Measurements from ENCODE around the gene HEATR5B. TPM values are rescaled to one million over a fixed set of nuclear protein-coding genes. Genes with fewer than 3 reads are reported as not detected.

HEATR5B gene
- total and polyA plus RNA-seq, 2 donors from 2014 or later, result 4.4 to 20.5 TPM

DNA sequence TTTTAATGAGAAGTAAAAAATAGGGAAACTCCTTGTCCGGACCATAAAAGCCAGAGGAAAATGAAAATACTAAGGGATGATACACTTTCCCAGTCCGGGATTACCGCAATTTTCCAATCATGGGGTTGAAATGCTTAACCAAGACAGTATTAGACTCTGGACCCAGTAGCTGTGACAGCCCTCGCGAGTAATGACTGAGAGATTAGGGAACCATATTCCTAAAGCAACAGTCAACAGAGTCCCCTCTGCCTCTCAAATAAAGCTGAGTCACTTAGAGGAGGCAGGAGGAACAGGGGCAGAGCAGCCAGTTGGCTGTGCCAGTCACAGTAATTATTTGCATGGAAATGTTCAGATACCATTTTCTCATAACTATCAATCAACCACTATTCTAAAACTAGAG, 35.0 kb upstream of the HEATR5B start:
- Histone ChIP-seq H3K27ac (ENCODE audit: low read depth in 2 of 2, low read length in 2 of 2) (no peak overlapping the region), H3K4me1 (ENCODE audit: control insufficient read depth in 2 of 3, insufficient read depth in 2 of 3, low read depth in 1 of 3, low read length in 3 of 3) (no peaks in the 10 kb centered on the region), H3K4me3 (ENCODE audit: low read length in 3 of 3) (no peak overlapping the region), H3K9ac (ENCODE audit: low read length in 3 of 3) (no peak overlapping the region), H3K9me3 (ENCODE audit: control insufficient read depth in 2 of 3, insufficient read depth in 1 of 3, low read length in 3 of 3) (no peaks in the 10 kb centered on the region), H3K36me3 (ENCODE audit: control insufficient read depth in 2 of 3, insufficient read depth in 3 of 3, low read length in 3 of 3) (peaks cover 7 to 17% (median 12%) of the 10 kb centered on the region in 3 donors), H3K27me3 (ENCODE audit: control insufficient read depth, insufficient read depth, low read length) (no peaks in the 10 kb centered on the region)
- DNase-seq, result no peak
- TF ChIP-seq, protein P1, sequence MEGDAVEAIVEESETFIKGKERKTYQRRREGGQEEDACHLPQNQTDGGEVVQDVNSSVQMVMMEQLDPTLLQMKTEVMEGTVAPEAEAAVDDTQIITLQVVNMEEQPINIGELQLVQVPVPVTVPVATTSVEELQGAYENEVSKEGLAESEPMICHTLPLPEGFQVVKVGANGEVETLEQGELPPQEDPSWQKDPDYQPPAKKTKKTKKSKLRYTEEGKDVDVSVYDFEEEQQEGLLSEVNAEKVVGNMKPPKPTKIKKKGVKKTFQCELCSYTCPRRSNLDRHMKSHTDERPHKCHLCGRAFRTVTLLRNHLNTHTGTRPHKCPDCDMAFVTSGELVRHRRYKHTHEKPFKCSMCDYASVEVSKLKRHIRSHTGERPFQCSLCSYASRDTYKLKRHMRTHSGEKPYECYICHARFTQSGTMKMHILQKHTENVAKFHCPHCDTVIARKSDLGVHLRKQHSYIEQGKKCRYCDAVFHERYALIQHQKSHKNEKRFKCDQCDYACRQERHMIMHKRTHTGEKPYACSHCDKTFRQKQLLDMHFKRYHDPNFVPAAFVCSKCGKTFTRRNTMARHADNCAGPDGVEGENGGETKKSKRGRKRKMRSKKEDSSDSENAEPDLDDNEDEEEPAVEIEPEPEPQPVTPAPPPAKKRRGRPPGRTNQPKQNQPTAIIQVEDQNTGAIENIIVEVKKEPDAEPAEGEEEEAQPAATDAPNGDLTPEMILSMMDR (IDR thresholded peaks at IDR 0.05; ENCODE audit: borderline replicate concordance, extremely low read depth, insufficient read depth), result no peak
- intact Hi-C loops (cut with DNase I), result no loop called here
- FAIRE-seq, result no peak

DNA sequence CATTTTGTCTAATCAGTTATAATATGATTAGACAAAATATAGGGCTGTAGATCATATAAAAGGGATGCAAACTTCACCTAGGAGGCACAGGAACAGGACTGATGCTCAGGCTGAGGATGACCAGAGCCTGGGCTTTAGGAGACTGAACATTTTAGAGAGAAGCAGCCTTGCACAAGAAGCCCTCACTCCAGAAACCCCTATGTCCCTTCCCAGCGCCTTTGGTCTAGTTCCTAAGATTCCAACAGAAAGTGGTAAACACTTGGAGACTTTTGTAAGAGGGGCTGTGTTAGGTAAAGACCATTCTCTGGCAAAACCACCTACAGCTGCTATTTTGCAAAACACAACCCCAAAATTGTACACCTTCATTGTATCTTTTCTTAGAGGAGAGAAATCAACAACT, 33.4 kb upstream of the HEATR5B start:
- no peak overlapping the region for H3K9ac ChIP-seq (ENCODE audit: low read length in 3 of 3)
- no peak overlapping the region for H3K27ac ChIP-seq (ENCODE audit: low read depth in 2 of 2, low read length in 2 of 2)
- peaks cover 7 to 14% (median 12%) of the 10 kb centered on the region in 3 donors for H3K36me3 ChIP-seq (ENCODE audit: control insufficient read depth in 2 of 3, insufficient read depth in 3 of 3, low read length in 3 of 3)
- H3K9me3 ChIP-seq (ENCODE audit: control insufficient read depth in 2 of 3, insufficient read depth in 1 of 3, low read length in 3 of 3), result no peaks in the 10 kb centered on the region
- no peak for DNase-seq
- no peaks in the 10 kb centered on the region for H3K4me1 ChIP-seq (ENCODE audit: control insufficient read depth in 2 of 3, insufficient read depth in 2 of 3, low read depth in 1 of 3, low read length in 3 of 3)
- intact Hi-C loops (cut with DNase I), result no loop called here
- TF ChIP-seq, protein P1 (IDR thresholded peaks at IDR 0.05; ENCODE audit: borderline replicate concordance, extremely low read depth, insufficient read depth), result no peak
- no peak for FAIRE-seq
- H3K27me3 ChIP-seq (ENCODE audit: control insufficient read depth, insufficient read depth, low read length), result no peaks in the 10 kb centered on the region
- H3K4me3 ChIP-seq (ENCODE audit: low read length in 3 of 3), result no peak overlapping the region

DNA sequence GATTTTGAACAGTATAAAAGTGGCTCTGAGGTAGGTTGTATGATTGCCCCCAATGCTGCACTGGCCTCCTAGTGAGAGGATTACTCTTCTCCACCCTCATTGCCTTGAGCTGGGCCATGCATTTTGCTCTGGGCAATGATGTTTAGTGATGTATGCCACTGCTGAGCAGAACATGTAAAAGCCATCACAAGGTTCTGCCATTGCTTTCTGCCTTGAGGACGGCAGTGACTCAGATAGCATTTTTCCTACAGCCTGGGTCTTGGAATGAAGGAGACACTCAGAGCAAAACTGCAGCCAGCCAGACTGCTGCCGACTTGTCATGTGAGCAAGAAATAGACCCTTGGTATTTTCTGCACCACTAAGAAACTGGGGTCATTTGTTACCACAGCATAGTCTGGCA, 27.8 kb upstream of the HEATR5B start:
- Histone ChIP-seq H3K9ac (ENCODE audit: low read length in 3 of 3) (no peak overlapping the region), H3K4me3 (ENCODE audit: low read length in 3 of 3) (no peak overlapping the region), H3K36me3 (ENCODE audit: control insufficient read depth in 2 of 3, insufficient read depth in 3 of 3, low read length in 3 of 3) (peaks cover 4 to 18% (median 16%) of the 10 kb centered on the region in 3 donors), H3K27ac (ENCODE audit: low read depth in 2 of 2, low read length in 2 of 2) (no peak overlapping the region), H3K9me3 (ENCODE audit: control insufficient read depth in 2 of 3, insufficient read depth in 1 of 3, low read length in 3 of 3) (no peaks in the 10 kb centered on the region), H3K4me1 (ENCODE audit: control insufficient read depth in 2 of 3, insufficient read depth in 2 of 3, low read depth in 1 of 3, low read length in 3 of 3) (no peaks in the 10 kb centered on the region), H3K27me3 (ENCODE audit: control insufficient read depth, insufficient read depth, low read length) (no peaks in the 10 kb centered on the region)
- DNase-seq (no peak), FAIRE-seq (no peak)
- TF ChIP-seq, protein P1 (IDR thresholded peaks at IDR 0.05; ENCODE audit: borderline replicate concordance, extremely low read depth, insufficient read depth), result no peak
- intact Hi-C loops (cut with DNase I), result no loop called here

Measured in kidney (tissue), 14 donors.